IPS-18c (cell line): ENCODE measurements around the gene BOK.
"Not testable (repeated sequence)": the region's sequence is repeated elsewhere in the genome, so short reads cannot be mapped to it uniquely, and the experiment has no call there.

Experiments used
- H3K4me3 ChIP-seq: 2 replicates; pipeline ENCODE4 v1.7.0; 2013; ENCODE audit warnings: low read depth, mild to moderate bottlenecking, low read length, moderate library complexity; ENCODE audit not compliant: insufficient read depth
- H3K9me3 ChIP-seq: one replicate; pipeline ENCODE4 v1.6.1; 2013; ENCODE audit warnings: mild to moderate bottlenecking, low read length, moderate library complexity; ENCODE audit not compliant: control insufficient read depth, insufficient read depth

BOK gene

GRCh38 chr2:241563981-241564595, 5.5 kb downstream of the BOK start:
- no peak overlapping the region for H3K4me3 ChIP-seq
- no peaks in the 10 kb centered on the region for H3K9me3 ChIP-seq

GRCh38 chr2:241564596-241565410, 6.3 kb downstream of the BOK start:
- no peak overlapping the region for H3K4me3 ChIP-seq
- no peaks in the 10 kb centered on the region for H3K9me3 ChIP-seq

GRCh38 chr2:241565411-241565810, 6.9 kb downstream of the BOK start:
- Histone ChIP-seq H3K9me3 (no peaks in the 10 kb centered on the region), H3K4me3 (no peak overlapping the region)

- H3K4me3 ChIP-seq, H3K9me3 ChIP-seq: not testable (repeated sequence)
Measured at GRCh38 chr2:241566021-241566420, 7.5 kb downstream of the BOK start.

- Histone ChIP-seq H3K9me3 (no peaks in the 10 kb centered on the region), H3K4me3 (no peak overlapping the region)
Measured at GRCh38 chr2:241566468-241566867, 7.9 kb downstream of the BOK start.

GRCh38 chr2:241567266-241567665, 8.7 kb downstream of the BOK start:
- not testable (repeated sequence) for H3K4me3 ChIP-seq, H3K9me3 ChIP-seq

- Histone ChIP-seq H3K9me3 (no peaks in the 10 kb centered on the region), H3K4me3 (no peak overlapping the region)
Measured at GRCh38 chr2:241567776-241568175, 9.2 kb downstream of the BOK start.

GRCh38 chr2:241568726-241569125, 10.2 kb downstream of the BOK start:
- Histone ChIP-seq H3K4me3 (no peak overlapping the region), H3K9me3 (no peaks in the 10 kb centered on the region)

GRCh38 chr2:241569831-241570281, 11.3 kb downstream of the BOK start:
- H3K9me3 ChIP-seq = no peaks in the 10 kb centered on the region

GRCh38 chr2:241570961-241571581, 12.5 kb downstream of the BOK start:
- Histone ChIP-seq H3K4me3 (no peak overlapping the region), H3K9me3 (no peaks in the 10 kb centered on the region)

More at GRCh38 chr2:241569831-241570281, 11.3 kb downstream of the BOK start:
- no peak overlapping the region for H3K4me3 ChIP-seq

- Histone ChIP-seq H3K4me3 (no peak overlapping the region), H3K9me3 (no peaks in the 10 kb centered on the region)
Measured at GRCh38 chr2:241571821-241572620, 13.5 kb downstream of the BOK start.

GRCh38 chr2:241572915-241573651, 14.5 kb downstream of the BOK start:
- H3K9me3 ChIP-seq, H3K4me3 ChIP-seq: not testable (repeated sequence)

- H3K9me3 ChIP-seq = no peaks in the 10 kb centered on the region
- H3K4me3 ChIP-seq = no peak overlapping the region
Measured at GRCh38 chr2:241573741-241574140, 15.2 kb downstream of the BOK start.

GRCh38 chr2:241574911-241575623, 16.5 kb downstream of the BOK start:
- Histone ChIP-seq H3K4me3 (no peak overlapping the region), H3K9me3 (no peaks in the 10 kb centered on the region)

- Histone ChIP-seq H3K4me3 (no peak overlapping the region), H3K9me3 (no peaks in the 10 kb centered on the region)
Measured at GRCh38 chr2:241575624-241576292, 17.2 kb downstream of the BOK start.

GRCh38 chr2:241576293-241576654, 17.7 kb downstream of the BOK start:
- Histone ChIP-seq H3K9me3 (no peaks in the 10 kb centered on the region), H3K4me3 (no peak overlapping the region)
